Embryonic facial prominence (tissue), 1 donor: ENCODE data around the gene CFAP74.
"Not testable (repeated sequence)": the region's sequence is repeated elsewhere in the genome, so short reads cannot be mapped to it uniquely, and the experiment has no call there.

ENCODE experiments used
- DNase-seq: peaks from one replicate; pipeline ENCODE4 v3.0.0-alpha.2; 2016; ENCODE audit errors: extremely low spot score

Gene CFAP74

DNA sequence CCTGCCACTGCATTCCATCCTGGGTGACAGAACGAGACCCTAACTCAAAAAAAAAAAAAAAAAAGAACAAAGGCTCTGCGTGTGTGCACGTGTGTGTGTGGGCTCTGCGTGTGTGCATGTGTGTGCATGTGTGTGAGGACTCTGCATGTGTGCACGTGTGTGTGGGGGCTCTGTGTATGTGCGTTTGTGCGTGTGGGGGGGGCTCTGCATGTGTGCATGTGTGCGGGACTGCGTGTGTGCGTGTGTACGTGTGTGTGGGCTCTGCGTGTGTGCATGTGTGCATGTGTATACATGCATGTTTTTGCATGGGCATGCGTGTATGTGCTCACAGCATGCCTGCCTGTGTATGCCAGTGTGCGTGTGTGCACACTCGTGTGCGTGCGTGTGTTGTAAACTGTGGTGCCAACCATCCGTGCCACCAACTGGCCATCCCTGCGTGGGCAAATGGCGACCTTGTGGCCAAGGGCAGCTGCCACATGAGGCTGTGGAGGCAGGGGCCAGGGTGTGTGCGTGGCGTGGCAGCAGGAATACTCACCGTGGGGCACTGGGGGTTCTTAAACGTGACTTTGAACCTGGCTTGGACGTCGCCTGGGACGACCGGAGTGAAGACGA is 57.7 kb downstream of the CFAP74 start:
- DNase-seq, result no peak

DNA sequence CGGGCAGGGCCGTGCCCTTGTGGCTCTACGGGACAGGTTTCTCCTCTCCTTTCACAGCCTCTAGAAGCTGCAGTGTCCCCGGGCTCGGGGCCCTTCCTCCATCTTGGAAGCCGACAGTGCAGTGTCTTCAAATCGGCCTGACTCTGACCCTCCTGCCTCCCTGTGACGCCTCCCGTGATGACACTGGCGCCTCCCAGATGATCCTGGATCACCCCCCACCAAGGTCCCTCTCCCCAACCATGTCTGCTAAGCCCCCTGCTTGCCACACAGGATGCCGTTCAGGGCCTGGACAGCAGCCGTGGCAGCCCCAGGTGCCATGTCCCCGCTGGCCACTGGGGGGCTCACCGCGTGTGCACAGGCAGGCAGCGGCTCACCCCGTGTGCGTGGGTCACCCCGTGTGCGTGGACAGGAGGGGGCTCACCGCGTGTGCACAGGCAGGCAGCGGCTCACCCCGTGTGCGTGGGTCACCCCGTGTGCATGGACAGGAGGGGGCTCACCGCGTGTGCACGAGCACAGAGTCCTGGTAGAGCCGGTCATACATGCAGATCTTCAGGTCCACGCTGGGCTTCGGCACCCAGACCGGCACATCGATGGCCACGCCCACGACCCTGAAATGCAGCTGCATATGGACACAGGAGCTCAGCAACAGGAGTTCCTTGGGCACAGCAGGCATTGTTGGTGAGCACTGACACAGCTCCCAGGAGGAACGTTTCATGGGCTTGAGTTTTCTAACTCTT is 59.6 kb downstream of the CFAP74 start:
- no peak for DNase-seq

DNA sequence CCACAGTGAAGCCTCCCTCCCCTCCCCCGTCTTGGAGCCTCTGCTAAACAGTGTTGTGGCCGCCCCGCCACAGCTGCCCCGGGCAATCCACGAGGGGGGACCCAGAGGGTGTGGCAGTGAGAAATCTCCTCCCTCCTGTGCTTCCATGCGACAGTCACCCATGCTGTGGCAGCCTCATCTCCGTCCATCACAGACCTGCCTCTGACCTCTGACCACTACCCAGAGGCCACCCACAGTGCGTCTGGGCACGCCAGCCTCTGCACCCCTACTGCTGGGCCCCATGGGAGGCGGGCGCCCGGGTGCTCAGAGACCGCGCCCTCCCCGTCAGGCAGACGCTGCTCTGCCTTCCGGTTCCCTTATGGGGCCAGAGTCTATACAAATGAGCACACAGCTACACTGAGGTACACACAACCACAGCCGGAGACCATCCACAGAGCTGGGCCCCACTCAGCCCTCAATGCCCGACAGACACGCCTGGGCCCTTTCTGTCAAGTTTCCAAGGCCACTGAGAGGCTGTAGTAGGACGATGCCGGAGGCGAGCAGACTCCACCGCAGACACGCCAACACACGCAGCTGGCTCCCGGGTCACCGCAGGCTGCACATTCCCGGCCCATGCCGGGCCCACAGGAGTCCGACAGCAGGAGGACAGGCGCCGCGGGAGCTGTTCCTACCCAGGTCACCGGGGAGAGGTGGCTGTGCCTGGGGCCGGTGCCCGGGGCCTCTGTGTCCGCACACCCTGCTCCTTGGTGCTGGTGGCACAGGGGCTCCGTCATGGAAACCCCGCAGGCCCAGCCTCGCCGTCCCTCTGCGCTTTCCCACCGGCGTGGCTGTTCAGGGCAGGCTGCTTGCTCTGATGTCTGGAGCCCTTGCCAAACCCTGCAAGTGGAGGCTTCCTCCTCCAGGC is 60.6 kb downstream of the CFAP74 start:
- no peak for DNase-seq

DNA sequence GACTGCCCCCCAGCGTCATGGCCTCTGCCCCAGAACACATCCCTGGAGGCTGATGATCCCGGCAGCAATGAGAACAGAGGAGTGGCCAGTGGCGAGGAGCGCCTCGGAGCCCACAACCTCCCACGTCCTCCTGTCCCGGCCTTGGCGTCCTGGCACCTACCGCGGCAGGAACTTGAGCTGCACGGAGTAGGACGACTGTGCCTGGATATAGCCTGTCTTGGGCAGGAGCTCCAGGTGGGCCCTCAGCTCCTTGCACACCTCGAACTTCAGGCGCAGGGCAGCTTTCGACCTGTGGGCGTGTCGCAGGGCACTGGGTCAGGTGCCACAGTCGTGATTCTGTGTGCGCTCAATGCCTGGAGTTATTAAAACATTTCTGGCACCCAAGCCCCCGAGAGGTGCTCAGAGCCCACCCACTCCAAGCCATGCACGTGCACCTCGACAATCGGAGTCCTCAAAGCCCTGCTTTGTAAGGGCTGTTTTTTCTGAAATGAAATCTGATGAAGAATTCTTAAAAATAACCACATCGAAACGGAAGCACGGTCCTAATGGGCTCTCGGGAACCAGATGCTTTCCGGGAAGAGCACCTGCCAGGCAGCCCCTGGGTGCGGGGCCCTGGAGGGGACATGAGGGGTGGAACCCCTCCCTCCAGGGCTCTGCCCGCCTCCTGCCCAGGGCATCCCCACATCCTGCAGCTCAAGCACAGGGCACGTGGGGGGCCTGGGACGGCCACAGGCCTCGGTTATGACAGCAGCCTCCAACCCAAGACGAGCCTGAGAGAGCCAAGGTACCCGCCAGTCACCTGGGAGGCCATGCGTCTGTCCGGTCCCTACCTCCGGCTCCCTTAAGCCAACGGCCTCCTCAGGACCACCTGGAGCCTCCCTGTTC is 61.5 kb downstream of the CFAP74 start:
- no peak for DNase-seq

DNA sequence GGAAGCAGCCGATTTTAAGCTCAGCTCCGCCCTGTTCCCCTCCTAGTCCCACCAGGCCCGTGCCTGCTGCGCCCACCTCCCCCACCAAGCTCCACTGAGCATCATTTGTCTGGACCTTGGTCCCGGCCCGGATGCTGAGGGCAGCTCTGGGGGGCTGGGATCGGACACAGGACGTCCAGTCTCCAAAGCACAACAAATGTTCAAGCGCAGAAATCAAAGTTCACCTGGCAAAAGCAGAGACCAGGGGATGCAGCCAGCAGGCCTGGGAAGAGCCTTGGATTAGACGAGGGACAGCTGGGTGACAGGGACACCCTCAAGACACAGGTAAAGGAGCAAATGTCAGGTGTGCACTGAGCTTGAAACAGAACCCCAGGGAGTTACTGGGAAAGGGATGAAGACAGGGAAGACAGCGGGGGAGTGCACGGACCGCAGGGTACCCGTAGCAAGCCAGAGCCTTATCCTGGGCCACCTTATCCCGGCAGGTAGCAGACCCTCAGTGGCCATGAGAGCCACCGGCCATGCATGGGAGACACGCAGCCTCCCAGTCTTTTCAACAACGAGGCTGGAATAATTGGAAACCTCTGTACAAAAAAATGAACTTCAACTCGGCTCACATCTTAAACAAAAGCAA is 62.3 kb downstream of the CFAP74 start:
- DNase-seq, result no peak

DNA sequence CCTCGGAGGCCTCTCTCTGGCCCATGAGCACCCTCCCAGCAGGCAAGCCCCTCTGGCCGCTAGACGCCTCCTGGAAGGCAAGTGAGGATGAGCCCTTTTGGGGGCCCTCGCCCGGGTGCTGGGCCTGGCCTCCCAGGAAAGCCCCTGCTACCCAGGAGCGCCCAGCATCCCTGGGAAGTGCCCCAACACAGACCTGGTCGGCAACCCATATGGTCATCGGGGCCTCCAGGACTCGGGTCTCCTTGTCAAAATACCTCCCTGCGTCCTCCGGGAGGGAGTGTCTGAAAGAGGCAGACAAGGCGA is 63.5 kb downstream of the CFAP74 start:
- DNase-seq, result no peak

DNA sequence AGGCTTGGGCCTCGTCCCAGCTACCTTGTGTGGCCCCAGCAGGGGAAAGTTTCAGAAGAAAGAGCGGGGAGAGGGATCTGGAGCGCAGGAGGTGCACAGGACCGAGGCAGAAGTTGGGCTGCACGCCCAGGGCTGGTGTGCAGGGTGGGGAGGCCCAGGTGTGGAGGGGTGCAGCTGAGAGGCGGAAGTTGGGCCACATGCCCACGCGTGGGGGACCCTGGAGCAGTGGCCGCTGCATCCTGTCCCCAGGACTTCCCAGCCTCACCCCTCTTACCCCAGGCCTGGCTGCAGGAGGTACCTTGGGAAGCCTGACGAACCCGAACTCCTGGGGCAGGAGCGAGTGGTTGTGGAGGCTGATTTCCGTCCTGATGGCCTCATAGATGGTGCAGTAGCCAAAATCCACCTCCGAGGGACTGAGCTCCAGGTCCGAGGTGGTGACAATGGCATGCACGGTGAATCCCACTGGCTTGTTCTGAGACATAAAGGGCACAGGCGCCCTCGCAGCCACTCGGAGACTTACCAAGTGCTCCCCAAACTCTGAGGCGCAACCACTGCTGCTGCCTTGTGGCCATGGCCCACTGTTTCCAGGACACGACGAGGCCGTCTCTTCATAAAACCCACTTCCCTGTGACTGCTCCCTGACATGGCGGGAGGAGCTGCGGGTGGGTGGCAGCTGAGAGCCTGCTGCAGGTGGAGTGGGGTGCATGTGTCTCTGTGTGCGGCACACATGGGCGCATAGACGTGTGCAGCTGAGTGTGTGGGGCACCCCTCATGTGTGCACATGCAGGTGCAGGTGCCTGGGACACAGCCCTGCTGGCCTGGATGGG is 64.1 kb downstream of the CFAP74 start:
- DNase-seq, result no peak

DNA sequence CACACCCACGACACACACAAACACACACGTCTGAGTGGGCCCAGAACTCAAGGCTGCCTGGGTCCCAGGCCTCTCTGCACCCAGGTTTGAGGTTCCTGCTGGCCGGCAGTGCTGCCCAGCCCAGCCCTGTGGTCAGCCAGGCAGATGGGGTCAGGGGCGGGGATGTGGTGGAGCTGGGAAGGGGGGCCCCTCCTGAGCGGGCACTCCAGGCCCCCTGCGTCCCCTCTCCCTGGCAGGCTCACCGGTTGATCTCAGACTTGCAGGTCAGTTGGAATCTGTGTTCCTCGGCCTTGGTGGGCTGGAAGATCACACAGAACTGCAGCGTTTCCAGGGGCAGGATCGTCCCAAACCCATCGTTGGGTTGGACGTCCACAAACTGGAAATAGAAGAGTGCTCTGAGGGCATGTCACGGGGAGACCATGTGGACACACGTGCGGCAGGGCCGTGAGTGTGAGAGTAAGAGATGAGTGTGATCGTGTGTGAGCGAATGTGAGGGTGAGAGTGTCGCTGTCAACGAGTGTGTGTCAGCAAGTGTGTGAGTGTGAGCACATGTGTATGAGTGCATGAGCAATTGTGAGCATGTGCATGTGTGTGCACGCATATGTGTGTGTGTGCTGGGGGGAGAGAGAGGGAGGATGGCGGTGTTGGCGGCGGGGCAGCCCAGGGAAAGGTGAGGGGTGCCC is 64.8 kb downstream of the CFAP74 start:
- no peak for DNase-seq

DNA sequence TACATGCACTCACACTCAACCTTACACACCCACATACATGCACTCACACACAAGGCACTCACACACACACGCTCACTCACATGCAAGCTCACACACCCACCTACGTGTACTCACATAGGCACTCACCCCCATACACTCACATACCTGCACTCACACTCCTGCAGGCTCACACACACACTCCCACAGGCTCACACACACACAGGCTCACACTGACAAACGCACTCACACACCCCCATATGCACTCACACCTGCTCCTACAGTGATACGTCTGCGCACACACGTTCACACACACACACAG is 65.4 kb downstream of the CFAP74 start:
- no peak for DNase-seq

DNA sequence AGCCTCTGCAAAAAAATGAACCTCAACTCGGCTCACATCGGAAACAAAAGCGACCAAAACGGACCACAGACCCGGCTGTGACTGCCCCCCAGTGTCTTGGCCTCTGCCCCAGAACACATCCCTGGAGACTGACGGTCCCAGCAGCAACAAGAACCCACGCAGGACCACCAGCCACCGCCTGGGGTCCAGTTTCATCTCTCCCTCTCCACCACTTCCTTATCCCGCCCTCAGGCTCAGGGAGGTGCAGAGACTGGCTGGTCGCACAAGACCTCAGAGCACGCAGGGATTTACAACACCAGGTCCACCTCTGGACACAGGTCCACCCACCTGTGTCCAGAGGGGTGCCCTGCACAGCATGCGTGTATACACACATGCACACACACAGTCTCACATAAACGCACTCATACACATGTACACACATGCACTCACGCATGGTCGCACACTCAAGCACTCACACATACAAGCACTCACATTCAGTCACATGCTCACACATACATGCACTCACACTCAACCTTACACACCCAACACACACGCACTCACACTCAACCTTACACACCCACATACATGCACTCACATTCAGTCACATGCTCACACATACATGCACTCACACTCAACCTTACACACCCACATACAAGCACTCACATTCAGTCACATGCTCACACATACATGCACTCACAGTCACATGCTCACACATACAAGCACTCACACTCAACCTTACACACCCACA is 65.9 kb downstream of the CFAP74 start:
- DNase-seq, result no peak

DNA sequence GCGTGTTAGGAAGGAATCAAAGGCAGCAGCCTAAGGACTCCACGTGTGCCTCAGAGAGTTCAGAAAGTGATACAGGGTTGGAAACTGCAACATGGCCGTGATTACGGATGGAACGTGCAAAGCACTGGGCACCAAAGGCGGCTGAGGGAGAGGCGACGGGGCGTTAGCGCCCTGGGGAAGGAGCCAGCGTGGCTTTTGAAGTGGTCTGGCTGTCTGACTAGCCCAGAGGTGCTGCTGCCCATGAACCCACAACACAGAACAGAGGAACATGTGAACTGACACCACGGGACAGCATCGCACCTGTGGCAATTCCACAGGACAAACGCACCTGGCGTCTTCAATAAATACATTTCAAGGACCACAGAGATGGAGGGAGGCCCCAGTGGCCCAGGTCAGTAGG is 66.5 kb downstream of the CFAP74 start:
- DNase-seq, result no peak

DNA sequence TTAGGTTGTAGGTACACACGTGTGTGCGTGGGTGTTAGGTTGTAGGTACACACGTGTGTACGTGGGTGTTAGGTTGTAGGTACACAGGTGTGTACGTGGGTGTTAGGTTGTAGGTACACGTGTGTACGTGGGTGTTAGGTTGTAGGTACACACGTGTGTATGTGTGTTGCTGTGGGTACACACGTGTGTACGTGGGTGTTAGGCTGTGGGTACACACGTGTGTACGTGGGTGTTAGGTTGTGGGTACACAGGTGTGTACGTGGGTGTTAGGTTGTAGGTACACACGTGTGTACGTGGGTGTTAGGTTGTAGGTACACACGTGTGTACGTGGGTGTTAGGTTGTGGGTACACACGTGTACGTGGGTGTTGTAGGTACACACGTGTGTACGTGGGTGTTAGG is 68.7 kb downstream of the CFAP74 start:
- DNase-seq, result not testable (repeated sequence)

DNA sequence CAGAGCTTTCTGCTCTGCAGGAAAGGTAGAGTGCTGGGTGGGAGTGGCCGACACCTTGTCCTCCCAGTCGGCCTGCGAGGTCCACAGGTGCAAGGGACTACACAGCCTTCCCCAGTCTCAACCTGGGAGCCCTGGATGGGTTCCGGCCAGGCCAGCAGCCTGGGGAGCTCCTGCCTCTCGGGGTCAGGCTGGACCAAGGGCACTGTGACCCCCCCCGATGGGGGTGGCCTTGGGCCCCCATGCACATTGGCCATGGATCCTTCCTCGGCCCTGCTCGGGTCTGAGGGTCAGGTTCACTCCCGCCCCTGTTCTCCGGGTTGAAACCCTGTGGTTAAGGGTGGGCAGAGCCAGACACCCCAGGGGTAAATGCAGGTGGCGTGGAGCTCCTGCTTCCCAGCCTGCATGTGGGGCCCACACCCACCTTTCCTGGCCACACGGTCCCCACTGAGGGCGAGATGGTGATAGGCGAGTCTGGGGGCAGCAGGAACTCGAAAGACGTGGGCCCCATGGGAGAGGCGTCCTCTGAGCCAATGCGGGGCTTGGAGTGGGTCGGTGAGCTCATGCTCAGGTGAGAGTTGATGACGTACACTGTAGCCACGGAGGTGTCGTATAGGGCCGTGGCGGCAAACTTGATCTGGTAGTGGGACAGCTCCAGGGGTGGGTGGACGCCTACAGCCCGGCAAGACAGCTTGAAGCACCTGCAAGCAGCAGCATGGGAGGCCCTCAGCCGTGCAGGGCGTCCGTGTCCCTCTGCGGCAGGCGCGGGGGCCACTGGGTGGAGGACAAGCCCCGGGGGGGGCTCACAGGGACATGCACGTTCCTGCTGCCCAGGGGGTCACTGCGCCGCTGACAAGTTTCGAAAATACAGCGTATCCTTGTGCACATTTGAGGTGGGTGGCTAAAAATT is 73.7 kb downstream of the CFAP74 start:
- DNase-seq, result no peak

DNA sequence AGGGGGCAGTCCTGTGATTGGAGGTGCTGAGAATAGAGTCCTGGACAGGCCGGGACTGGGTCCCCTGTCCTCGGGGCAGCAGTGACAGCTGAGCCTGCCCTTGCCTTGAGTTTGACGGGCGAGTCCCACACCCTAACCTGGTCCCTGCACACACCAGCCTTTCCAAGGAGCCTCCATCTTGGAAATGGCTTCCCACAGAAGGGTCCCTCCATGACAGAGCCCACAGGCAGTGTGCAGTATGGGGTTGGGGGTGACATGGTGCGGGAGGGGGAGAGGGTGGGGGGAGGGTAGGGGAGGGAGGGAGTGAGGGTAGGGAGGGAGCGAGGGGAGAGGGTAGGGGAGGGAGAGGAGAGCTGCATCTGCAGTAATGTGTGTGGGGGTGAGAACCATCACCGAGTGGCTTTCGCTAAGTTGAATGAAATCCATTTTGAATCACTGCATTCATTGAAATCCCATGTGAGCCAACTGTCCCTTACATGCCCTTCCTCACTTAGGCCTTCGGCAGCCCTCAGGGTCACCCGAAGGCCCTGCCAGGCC is 74.4 kb downstream of the CFAP74 start:
- no peak for DNase-seq

DNA sequence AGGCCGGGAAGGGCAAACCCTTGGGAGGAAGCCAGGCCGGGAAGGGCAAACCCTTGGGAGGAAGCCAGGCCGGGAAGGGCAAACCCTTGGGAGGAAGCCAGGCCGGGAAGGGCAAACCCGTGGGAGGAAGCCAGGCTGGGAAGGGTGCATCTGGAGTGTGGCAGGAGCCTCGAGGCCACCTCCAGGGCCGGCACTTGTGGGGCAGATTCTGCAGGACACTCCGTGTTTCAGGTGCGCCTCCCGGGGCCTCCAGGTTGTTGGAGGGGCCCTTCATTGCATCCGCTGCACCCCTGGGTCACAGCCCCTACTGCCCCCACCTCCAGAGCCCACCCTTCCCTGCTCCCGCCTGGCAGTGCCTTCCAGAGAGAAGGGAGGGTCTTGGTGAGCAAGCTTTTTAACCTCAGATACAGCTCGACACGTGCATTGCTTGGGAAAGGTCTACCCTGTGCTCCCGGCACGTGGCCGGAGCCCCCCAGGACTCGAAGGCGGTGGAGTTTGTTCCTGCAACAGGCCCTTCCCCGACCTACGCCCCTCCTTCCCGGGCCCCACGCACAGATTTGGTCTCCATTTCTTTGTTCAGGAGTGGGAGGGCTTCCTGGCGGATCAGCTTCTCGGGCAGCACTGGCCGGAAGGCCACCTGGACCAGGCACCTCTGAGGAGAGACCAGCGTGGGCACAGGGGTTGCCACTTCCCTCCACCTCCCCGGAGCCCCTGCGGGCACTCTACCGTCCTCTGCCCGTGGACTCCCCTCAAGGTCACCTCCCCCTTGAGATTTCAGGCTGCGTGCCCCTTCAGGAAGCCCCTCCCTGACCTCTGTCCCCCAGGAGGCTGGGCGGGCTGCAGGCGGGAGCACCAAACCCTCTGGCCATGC is 75.1 kb downstream of the CFAP74 start:
- DNase-seq, result no peak

DNA sequence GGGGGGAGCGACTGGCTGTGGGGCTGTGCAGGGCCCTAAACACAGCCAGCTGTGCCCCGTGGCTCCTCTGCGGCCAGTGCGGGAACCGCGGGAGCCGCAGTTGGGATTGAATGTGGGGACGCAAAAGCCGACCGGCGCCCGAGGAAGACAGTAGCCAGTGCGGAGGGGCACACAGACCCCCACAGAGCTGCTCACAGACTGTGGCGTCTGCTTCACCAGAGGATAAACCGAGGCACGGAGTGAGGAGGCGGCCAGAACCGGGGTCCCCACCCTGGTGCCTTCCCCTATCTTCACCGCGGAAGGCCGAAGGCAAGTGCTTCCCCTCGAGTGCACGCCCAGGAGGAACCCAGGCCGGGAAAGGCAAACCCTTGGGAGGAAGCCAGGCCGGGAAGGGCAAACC is 75.8 kb downstream of the CFAP74 start:
- peak; percentile 0 for DNase-seq
